NCI-H1048 (cell line): Measurements from ENCODE around the gene RNU6-9.

Source experiments
- DNase-seq: peaks from one replicate; lab custom pipeline; 2025; lab: John Stamatoyannopoulos, UW

The RNU6-9 gene

DNA sequence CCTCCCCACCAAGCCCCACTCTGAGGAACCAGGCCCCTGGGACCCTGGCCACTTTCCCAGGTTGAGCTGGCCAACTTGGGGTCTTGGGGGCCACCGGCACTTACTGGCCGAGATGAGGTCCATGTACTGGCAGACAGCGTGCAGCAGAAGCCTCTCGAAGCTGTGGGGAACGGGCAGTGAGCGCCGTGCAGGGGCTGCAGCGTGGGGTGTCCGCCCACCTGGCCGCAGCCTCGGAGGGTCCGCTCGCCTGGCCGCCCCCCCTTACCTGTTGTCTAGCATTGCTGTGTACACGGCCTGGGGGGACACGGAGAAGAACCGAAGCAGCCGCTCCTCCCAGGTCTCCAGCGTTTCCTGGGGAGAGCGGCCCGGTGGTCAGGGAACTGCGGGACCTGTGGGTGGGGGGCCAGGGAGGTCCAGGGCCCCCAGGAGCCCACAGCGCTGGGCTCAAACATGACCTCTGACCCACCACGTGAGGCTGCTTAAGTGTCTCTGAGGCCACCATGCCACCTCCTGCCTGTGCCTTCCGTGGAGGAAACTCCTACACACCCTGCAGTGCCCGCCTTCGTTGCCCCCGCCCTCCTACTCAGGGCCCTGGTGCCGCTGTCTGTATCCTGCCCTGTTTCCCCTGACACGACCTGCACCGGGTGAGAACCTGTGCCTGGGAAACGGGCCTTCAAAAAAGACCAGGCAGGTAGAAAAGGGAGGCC, 6.2 kb downstream of the RNU6-9 start:
- no peak for DNase-seq

GRCh38 chr19:900043-900301, 6.7 kb downstream of the RNU6-9 start:
- no peak for DNase-seq

- DNase-seq, result no peak
Measured at GRCh38 chr19:900302-901111, 7.2 kb downstream of the RNU6-9 start.

GRCh38 chr19:901216-902092, 8.2 kb downstream of the RNU6-9 start:
- no peak for DNase-seq

GRCh38 chr19:902093-902370, 8.7 kb downstream of the RNU6-9 start:
- no peak for DNase-seq

DNA sequence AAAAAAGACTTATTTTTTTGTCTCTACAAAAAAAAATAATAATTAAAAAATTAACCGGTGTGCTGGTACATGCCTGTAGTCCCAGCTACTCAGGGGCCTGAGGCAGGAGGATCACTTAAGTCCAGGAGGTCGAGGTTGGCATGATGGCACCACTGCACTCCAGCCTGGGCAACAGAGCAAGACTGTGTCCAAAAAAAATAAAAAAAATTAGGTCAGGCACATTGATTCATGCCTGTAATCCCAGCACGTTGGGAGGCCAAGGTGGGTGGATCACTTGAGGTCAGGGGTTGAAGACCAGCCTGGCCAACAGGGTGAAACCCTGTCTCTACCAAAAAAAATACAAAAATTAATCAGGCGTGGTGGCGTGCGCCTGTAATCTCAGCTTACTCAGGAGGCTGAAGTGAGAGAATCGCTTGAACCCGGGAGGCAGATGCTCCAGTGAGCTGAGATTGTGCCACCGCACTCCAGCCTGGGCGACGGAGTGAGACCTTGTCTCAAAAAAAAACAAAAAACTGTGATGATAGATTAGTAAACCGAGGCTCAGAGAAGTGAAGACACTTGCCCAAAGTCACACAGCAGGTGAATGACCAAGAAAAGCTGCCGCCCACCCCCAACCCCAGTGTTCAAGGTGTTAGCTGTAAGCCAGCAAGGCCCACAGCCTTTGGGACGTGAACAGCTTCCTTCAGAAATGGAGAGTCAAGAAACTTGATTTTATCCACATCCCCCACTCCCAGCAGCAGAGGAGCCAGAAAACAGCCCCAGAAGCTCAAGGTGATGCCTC, 9.4 kb downstream of the RNU6-9 start:
- DNase-seq, result no peak

GRCh38 chr19:903266-903797, 10.0 kb downstream of the RNU6-9 start:
- DNase-seq, result no peak

- DNase-seq, result no peak
Measured at GRCh38 chr19:904545-904944, 11.3 kb downstream of the RNU6-9 start.

GRCh38 chr19:906480-906879, 13.2 kb downstream of the RNU6-9 start:
- no peak for DNase-seq

- DNase-seq, result no peak
Measured at GRCh38 chr19:907183-907853, 14.0 kb downstream of the RNU6-9 start.

DNA sequence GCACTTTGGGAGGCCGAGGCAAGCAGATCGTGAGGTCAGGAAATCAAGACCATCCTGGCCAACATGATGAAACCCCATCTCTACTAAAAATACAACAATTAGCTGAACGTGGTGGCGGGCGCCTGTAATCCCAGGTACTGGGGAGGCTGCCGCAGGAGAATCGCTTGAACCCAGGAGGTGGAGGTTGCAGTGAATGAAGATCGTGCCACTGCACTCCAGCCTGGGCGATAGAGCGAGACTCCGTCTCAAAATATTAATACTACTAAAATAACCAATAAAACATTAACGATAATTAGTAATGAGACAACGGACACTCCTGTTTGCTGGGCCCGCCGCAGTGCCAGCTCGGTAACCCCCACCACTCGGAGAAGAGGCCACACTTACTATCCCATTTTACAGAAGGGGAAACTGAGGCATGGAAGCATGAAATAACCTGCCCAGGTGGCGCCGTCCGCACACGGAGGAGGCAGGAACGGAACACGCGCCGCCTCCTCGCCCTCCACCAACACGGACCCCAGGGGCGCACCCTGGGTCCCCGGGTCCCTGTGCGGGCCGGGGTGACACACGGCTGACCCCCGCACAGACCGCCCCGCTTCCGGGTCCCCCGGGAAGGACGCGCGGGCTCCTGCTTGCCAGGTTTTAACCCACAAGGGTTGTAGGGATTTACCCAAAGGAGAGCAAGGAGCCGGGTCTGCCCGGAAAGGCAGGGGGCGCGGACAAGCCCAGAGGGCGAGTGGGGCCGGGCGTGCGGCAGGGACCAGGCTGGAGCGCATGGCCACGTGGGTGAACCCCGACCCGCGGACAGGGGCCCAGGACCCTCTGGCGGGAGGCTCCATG, 18.1 kb downstream of the RNU6-9 start:
- no peak for DNase-seq

DNA sequence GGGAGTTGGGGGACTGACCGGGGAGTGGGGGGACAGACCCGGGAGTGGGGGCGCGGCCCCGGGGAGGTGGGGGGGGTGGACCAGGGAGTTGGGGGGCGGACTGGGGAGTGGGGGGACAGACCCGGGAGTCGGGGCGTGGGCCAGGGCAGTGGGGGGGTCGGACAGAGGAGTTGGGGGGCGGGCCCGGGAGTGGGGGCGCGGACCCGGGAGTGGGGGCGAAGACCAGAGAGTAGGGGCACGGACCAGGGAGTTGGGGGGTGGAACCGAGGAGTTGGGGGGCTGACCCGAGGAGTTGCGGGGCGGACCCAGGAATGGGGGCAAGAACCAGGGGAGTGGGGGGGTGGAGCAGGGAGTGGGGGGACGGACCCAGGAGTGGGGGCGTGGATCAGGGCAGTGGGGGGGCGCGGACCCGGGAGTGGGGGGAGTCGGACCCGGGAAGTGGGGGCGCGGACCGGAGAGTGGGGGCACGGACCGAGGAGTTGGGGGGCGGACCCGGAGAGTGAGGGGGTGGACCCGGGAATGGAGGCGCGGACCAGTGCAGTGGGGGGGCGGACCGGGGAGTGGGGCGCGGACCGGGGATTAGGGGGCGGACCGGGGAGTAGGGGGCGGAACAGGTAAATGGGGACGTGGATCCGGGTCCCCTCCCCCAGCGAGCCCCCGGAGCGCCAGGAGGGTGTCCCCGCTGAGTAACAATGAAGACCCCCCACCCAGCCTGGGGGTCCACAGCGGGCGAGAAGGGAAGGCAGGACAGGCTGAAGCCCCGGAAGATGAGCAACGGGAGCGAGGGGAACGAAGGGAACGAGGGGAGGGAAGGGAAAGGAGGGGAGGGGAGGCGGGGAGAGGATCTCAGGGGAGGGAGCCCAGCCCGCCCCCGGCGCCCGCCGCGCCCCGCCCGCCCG, 19.1 kb downstream of the RNU6-9 start:
- DNase-seq, result no peak

DNA sequence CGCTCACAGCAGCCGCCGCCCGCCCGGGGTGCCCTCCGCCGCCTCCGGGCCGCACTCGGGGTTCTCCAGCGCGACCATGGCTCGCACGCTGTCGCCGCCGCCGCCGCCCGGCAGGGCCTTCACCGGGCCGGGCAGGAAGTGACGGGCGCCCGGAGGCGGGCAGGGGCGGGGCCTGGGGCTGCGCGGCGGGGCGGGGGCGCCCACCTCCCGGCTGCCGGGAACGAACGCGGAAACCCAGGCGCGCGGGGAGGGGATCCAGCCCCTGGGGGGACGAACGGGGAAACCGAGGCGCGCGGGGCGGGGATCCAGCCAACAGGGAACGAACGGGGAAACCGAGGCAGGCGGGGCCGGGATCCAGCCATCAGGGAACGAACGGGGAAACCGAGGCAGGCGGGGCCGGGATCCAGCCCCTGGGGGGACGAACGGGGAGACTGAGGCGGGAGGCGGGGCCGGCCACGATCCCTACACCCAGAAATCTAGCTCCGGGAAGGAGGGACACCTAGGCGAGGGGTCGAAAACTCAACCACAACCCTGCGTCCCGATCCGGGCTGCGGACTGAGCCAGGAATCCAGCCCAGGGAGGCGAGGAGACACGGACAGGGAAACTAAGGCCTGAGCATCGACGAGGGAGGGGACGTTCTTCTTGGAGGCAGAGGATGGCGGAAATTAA, 19.9 kb downstream of the RNU6-9 start, which contains the start of gene R3HDM4:
Gene R3HDM4 (minus strand): TSS at position 140 of the 669 bp plus-strand sequence. CDS start 62 bp downstream, at position 78.
- DNase-seq, result no peak

DNA sequence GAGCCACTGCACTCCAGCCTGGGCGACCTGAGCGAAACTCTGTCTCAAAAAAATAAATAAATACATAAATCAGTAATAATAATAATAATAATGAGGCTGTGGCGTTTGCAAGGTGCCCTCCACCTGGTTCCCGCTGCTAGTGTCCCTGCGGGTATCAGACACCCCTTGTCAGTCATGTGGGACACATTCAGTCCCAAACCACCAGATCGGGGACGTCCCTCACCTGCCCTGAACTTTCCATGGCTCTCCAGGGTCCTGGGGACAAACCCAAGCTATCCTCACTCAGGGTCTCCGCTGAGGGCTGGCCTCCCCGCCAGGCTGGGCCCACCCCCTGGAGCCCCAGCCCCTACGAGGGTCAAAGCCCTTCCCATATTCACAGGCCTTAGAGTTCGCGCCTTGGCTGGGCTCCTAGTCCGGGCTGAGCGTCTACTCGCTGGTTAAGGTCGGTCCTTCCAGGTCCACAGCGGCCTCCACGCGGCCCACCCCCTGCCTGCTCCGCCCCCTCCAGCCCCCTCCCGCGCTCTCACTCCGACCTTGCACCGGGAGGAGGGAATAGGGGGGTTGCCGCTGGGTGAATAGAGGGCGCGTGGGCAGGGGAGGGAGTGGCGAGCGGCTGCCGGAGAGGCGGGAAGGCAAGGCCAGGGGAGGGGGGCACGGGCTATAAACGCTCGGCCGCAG, 23.5 kb downstream of the RNU6-9 start:
- DNase-seq, result peak; percentile 37

GRCh38 chr19:917323-918151, 24.3 kb downstream of the RNU6-9 start, which contains the start of gene KISS1R:
Gene KISS1R, plus strand, starts transcription at chr19:917333. Its CDS starts 170 bp downstream, at chr19:917503.
- no peak for DNase-seq

- DNase-seq, result no peak
Measured at GRCh38 chr19:918152-918437, 24.8 kb downstream of the RNU6-9 start.

DNA sequence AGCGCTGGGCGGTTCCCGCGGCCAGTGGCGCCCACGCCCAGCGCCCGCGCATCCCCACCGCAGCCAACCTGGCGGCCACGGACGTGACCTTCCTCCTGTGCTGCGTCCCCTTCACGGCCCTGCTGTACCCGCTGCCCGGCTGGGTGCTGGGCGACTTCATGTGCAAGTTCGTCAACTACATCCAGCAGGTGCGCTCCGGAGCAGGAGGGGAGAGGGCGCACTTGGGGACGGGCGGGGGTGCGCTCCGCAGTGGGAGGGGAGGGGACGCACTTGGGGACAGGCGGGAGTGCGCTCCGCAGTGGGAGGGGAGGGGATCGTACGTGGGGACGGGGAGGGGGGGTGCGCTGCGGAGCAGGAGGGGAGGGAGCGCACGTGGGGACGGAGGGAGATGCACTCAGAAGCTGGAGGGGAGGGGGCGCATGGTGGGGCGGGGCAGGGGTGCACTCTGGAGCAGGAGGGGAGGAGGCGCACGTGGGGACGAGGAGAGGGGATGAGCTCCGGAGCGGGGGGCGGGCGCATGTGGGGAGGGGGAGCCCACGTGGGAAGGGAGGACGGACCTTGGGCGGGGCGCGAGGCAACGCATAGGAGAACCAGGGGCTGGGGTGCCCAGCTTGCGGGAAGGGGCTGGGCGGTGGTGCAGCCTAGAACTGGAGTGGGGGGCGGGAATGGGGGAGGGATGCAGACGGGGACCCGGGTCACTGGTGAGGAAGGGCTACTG, 25.4 kb downstream of the RNU6-9 start:
- DNase-seq, result no peak
